OCI-LY1 (cell line): ENCODE results near the gene LRIG1.

Experiments
- CTCF ChIP-seq: fragments of 200-600 bp; sonication (generic), shearing (Covaris generic); IDR thresholded peaks from 2 replicates; pipeline ENCODE4 v1.5.1; 2017; ENCODE audit warnings: mild to moderate bottlenecking, antibody characterized with exemption, low read length, moderate library complexity, mixed read lengths
- EZH2 ChIP-seq: fragments of 200-600 bp; sonication (generic), shearing (Covaris generic); IDR thresholded peaks from 2 replicates; pipeline ENCODE4 v1.8.0; 2017; ENCODE audit warnings: borderline replicate concordance, mixed run types, mild to moderate bottlenecking, antibody characterized with exemption, low read length, moderate library complexity, mixed read lengths

- TF ChIP-seq CTCF (no peak), EZH2 (no peak)
Measured at GRCh38 chr3:66497288-66497984, 3.4 kb downstream of the LRIG1 start.
